GM12878 (cell line): Measurements from ENCODE around the gene FRMPD2. TPM values are rescaled to one million over a fixed set of nuclear protein-coding genes. Genes with fewer than 3 reads are reported as not detected.
A peak's percentile ranks its signal among the peaks of the same experiment; 100 is the strongest.

Experiments used
- ASH2L ChIP-seq: fragments of 300-600, 200-600 bp; sonication (generic); IDR thresholded peaks from 2 replicates; pipeline ENCODE4 v1.6.1; 2017; ENCODE audit warnings: low read depth, mild to moderate bottlenecking, borderline replicate concordance
- BACH1 ChIP-seq: fragments of 450-650 bp; IDR thresholded peaks from 2 replicates; pipeline ENCODE4 v1.6.1; 2017; ENCODE audit warnings: mild to moderate bottlenecking, borderline replicate concordance
- BCL11A ChIP-seq: IDR thresholded peaks from 2 replicates; pipeline ENCODE4 v1.6.1; 2011; ENCODE audit warnings: low read depth, low read length
- BMI1 ChIP-seq: fragments of 450-650 bp; IDR thresholded peaks from 2 replicates; pipeline ENCODE4 v1.6.1; 2016; ENCODE audit warnings: mild to moderate bottlenecking, moderate library complexity, borderline replicate concordance
- CBX3 ChIP-seq: fragments of 200-600 bp; sonication (generic); IDR thresholded peaks from 2 replicates; pipeline ENCODE4 v1.6.1; 2016; ENCODE audit warnings: low read depth, borderline replicate concordance
- CHD1 ChIP-seq: IDR thresholded peaks from 2 replicates; pipeline ENCODE4 v1.6.1; 2012; ENCODE audit warnings: low read depth, low read length, improper control_type of control experiment
- CREM ChIP-seq: IDR thresholded peaks from 2 replicates; pipeline ENCODE4 v1.6.1; 2014; ENCODE audit warnings: antibody characterized with exemption, low read depth
- DPF2 ChIP-seq: fragments of 450-650 bp; IDR thresholded peaks from 2 replicates; pipeline ENCODE4 v1.6.1; 2017; ENCODE audit warnings: mild to moderate bottlenecking
- ESRRA ChIP-seq: IDR thresholded peaks from 2 replicates; pipeline ENCODE4 v1.6.1; 2012; ENCODE audit warnings: mild to moderate bottlenecking, low read length, improper control_type of control experiment
- HDAC2 ChIP-seq: fragments of 200-600 bp; sonication (generic); IDR thresholded peaks from 2 replicates; pipeline ENCODE4 v1.6.1; 2017
- HDAC6 ChIP-seq: fragments of 200-600 bp; sonication (generic); IDR thresholded peaks from one replicate; pipeline ENCODE4 v1.8.0; 2017; ENCODE audit warnings: antibody characterized with exemption; ENCODE audit not compliant: unreplicated experiment
- MYC ChIP-seq: IDR thresholded peaks from 2 replicates; pipeline ENCODE4 v1.6.1; 2011; ENCODE audit warnings: mild to moderate bottlenecking, low read length, moderate library complexity, inconsistent platforms; ENCODE audit not compliant: insufficient read depth, insufficient replicate concordance, insufficient read length, severe bottlenecking
- NBN ChIP-seq: fragments of 450-650 bp; IDR thresholded peaks from 2 replicates; pipeline ENCODE4 v1.6.1; 2016
- NRF1 ChIP-seq: conservative IDR thresholded peaks from 2 replicates; pipeline ENCODE4 v1.6.1; 2011; ENCODE audit warnings: mild to moderate bottlenecking, low read depth, low read length, improper control_type of control experiment
- RAD21 ChIP-seq: IDR thresholded peaks from 2 replicates; pipeline ENCODE4 v1.6.1; 2011; ENCODE audit warnings: mild to moderate bottlenecking, low read depth, low read length, moderate library complexity; ENCODE audit not compliant: insufficient read depth
- RB1 ChIP-seq: fragments of 450-650 bp; formaldehyde crosslinking; IDR thresholded peaks from 2 replicates; pipeline ENCODE4 v1.6.1; 2017; ENCODE audit warnings: mild to moderate bottlenecking, borderline replicate concordance
- RELB ChIP-seq: fragments of 450-650 bp; IDR thresholded peaks from 2 replicates; pipeline ENCODE4 v1.6.1; 2017; ENCODE audit warnings: low read depth, mild to moderate bottlenecking, moderate library complexity
- SIN3A ChIP-seq: IDR thresholded peaks from 2 replicates; pipeline ENCODE4 v1.6.1; 2012; ENCODE audit warnings: low read depth, low read length, improper control_type of control experiment
- SUPT20H ChIP-seq: IDR thresholded peaks from 2 replicates; pipeline ENCODE4 v1.6.1; 2011; ENCODE audit warnings: low read depth, mild to moderate bottlenecking, low read length, moderate library complexity, borderline replicate concordance; ENCODE audit not compliant: control insufficient read depth
- TAF1 ChIP-seq: IDR thresholded peaks from 2 replicates; pipeline ENCODE4 v1.6.1; 2011; ENCODE audit warnings: mild to moderate bottlenecking, low read depth, low read length, borderline replicate concordance
- TCF3 ChIP-seq: IDR thresholded peaks from 2 replicates; pipeline ENCODE4 v1.6.1; 2012; ENCODE audit warnings: low read depth, mild to moderate bottlenecking, low read length, borderline replicate concordance; ENCODE audit not compliant: insufficient read depth
- TCF7 ChIP-seq: IDR thresholded peaks from 2 replicates; pipeline ENCODE4 v1.6.1; 2014; ENCODE audit warnings: antibody characterized with exemption, borderline replicate concordance
- YBX1 ChIP-seq: fragments of 450-650 bp; IDR thresholded peaks from 2 replicates; pipeline ENCODE4 v1.6.1; 2016; ENCODE audit warnings: antibody characterized with exemption
- YY1 ChIP-seq: IDR thresholded peaks from 2 replicates; pipeline ENCODE4 v1.6.1; 2011; ENCODE audit warnings: low read depth, mild to moderate bottlenecking, low read length
- ZNF207 ChIP-seq: fragments of 450-650 bp; IDR thresholded peaks from 2 replicates; pipeline ENCODE4 v1.6.1; 2014; ENCODE audit warnings: antibody characterized with exemption, mild to moderate bottlenecking, borderline replicate concordance
- ZNF217 ChIP-seq: fragments of 450-650 bp; IDR thresholded peaks from 2 replicates; pipeline ENCODE4 v1.6.1; 2017; ENCODE audit warnings: antibody characterized with exemption, mild to moderate bottlenecking
- polyA plus RNA-seq, 11 experiments: library from polyadenylated mRNA; depleted of rRNA in 4 of 11; unstranded in 6 of 11; stranded (reverse) in 5 of 11; fragments of >200 nt; fragmentation: Nextera tagmentation in 4 of 11; fragmentation: Illumina TruSeq in 1 of 11; extraction: Ambion mirVana in 4 of 11; extraction: Trizol in 1 of 11; gene quantifications; 1 replicate in 1 of 11; 2 replicates in 10 of 11; pipeline versions ENCODE4 v1.2.1 to v1.2.3, GENCODE V29; 2011 to 2016; ENCODE audit warnings: inconsistent platforms in 2 of 11, missing spikeins in 2 of 11, low read depth in 1 of 11
- total RNA-seq, 4 experiments: library from RNA; depleted of rRNA in 3 of 4; stranded (reverse); fragments of >200 nt in 3 of 4; fragmentation: Illumina TruSeq in 1 of 4; extraction: Trizol in 1 of 4; gene quantifications; 2 replicates each; pipeline versions ENCODE4 v1.2.1 to v1.2.3, GENCODE V29; 2013 to 2021
- TF ChIP-seq, protein P1 (sequence below): fragments of 450-650 bp; IDR thresholded peaks from 2 replicates; pipeline ENCODE4 v1.6.1; 2017; ENCODE audit warnings: mild to moderate bottlenecking, low read depth, inconsistent platforms; ENCODE audit not compliant: poor library complexity, severe bottlenecking
- TF ChIP-seq, protein P2 (sequence below): fragments of 150-350 bp; IDR thresholded peaks from 2 replicates; pipeline ENCODE4 v1.6.1; 2016; ENCODE audit warnings: low read depth, low read length

FRMPD2 gene
- total and polyA plus RNA-seq, 10 of the 15 experiments (the other 5 are each of a cell fraction or from before 2014, with no cell fraction given), result 0.38 to 5.7 (median 1.4) TPM

DNA sequence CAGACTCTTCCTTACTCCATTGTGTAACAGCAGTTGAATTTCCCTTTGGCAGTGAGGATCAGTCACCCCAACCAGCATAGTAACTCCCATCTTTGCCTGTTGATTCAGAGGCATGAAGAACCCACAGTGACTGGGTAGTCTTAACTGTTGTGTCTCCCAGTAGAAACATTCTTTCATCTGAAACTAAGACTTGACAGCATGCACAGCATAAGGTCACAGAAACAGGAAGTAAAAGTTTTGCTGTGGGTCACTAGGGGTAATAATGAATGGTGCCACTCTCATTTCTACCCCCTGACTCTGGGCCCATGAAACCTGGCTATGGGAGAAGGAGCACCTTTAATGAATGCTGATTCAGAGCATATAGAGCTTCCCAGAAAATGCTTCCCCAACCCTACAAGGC, 8.3 kb upstream of the FRMPD2 start (continued):
- no peak for TF ChIP-seq BMI1
- TF ChIP-seq TCF3, result no peak
- TF ChIP-seq CHD1, result no peak
- no peak for TF ChIP-seq SIN3A
- no peak for TF ChIP-seq ESRRA
- TF ChIP-seq CREM, result no peak
- TF ChIP-seq BCL11A, result peak; percentile 71
- TF ChIP-seq NBN, result peak; percentile 72
- no peak for TF ChIP-seq ASH2L
- TF ChIP-seq SUPT20H, result no peak
- no peak for TF ChIP-seq YY1
- TF ChIP-seq YBX1, result no peak
- TF ChIP-seq, protein P1, sequence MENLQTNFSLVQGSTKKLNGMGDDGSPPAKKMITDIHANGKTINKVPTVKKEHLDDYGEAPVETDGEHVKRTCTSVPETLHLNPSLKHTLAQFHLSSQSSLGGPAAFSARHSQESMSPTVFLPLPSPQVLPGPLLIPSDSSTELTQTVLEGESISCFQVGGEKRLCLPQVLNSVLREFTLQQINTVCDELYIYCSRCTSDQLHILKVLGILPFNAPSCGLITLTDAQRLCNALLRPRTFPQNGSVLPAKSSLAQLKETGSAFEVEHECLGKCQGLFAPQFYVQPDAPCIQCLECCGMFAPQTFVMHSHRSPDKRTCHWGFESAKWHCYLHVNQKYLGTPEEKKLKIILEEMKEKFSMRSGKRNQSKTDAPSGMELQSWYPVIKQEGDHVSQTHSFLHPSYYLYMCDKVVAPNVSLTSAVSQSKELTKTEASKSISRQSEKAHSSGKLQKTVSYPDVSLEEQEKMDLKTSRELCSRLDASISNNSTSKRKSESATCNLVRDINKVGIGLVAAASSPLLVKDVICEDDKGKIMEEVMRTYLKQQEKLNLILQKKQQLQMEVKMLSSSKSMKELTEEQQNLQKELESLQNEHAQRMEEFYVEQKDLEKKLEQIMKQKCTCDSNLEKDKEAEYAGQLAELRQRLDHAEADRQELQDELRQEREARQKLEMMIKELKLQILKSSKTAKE, result peak; percentile 57
- TF ChIP-seq ZNF217, result peak; percentile 81
- TF ChIP-seq DPF2, result peak; percentile 67; the same call in 1 of the 2 replicates
- 0 out of 2 replicates have a peak, but pooled peaks have one; percentile 19 for TF ChIP-seq RELB
- TF ChIP-seq HDAC2, result no peak
- TF ChIP-seq TAF1, result no peak
- TF ChIP-seq BACH1, result no peak; the same call in 1 of the 2 replicates
- no peak for TF ChIP-seq NRF1
- no peak for TF ChIP-seq RAD21
- TF ChIP-seq MYC, result no peak
- TF ChIP-seq ZNF207, result no peak
- TF ChIP-seq HDAC6, result no peak
- no peak for TF ChIP-seq CBX3
- TF ChIP-seq, protein P2, sequence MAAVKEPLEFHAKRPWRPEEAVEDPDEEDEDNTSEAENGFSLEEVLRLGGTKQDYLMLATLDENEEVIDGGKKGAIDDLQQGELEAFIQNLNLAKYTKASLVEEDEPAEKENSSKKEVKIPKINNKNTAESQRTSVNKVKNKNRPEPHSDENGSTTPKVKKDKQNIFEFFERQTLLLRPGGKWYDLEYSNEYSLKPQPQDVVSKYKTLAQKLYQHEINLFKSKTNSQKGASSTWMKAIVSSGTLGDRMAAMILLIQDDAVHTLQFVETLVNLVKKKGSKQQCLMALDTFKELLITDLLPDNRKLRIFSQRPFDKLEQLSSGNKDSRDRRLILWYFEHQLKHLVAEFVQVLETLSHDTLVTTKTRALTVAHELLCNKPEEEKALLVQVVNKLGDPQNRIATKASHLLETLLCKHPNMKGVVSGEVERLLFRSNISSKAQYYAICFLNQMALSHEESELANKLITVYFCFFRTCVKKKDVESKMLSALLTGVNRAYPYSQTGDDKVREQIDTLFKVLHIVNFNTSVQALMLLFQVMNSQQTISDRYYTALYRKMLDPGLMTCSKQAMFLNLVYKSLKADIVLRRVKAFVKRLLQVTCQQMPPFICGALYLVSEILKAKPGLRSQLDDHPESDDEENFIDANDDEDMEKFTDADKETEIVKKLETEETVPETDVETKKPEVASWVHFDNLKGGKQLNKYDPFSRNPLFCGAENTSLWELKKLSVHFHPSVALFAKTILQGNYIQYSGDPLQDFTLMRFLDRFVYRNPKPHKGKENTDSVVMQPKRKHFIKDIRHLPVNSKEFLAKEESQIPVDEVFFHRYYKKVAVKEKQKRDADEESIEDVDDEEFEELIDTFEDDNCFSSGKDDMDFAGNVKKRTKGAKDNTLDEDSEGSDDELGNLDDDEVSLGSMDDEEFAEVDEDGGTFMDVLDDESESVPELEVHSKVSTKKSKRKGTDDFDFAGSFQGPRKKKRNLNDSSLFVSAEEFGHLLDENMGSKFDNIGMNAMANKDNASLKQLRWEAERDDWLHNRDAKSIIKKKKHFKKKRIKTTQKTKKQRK, result no peak
- TF ChIP-seq RB1, result no peak
- no peak for TF ChIP-seq TCF7
